Activated T-cell treated with anti-CD3 and anti-CD28 coated beads, Interleukin-2, amount 50 U/mL, for 4 hours (primary cell): ENCODE measurements around the gene RBM4. TPM values are rescaled to one million over a fixed set of nuclear protein-coding genes. Genes with fewer than 3 reads are reported as not detected.
"Not testable (repeated sequence)": the region's sequence is repeated elsewhere in the genome, so short reads cannot be mapped to it uniquely, and the experiment has no call there.

Source experiments
- ATAC-seq, 2 donors: fragments of 200-7000 bp; cut with Tn5 transposase; one replicate each; pipeline ENCODE4 v1.10.0; 2021
- DNase-seq: peaks from one replicate; pipeline ENCODE4 v3.0.0-alpha.2; 2020
- H3K27me3 Mint-ChIP-seq: one replicate; pipeline ENCODE4 v1.8.0; 2021; ENCODE audit warnings: low read depth, mixed read lengths
- H3K36me3 Mint-ChIP-seq: one replicate; pipeline ENCODE4 v1.8.0; 2022; ENCODE audit warnings: mixed read lengths; ENCODE audit not compliant: insufficient read depth
- H3K4me1 Mint-ChIP-seq: one replicate; pipeline ENCODE4 v1.8.0; 2021; ENCODE audit warnings: low read depth, mixed read lengths
- H3K4me3 Mint-ChIP-seq: one replicate; pipeline ENCODE4 v1.8.0; 2021; ENCODE audit warnings: mild to moderate bottlenecking, moderate library complexity, mixed read lengths
- H3K9me3 Mint-ChIP-seq: one replicate; pipeline ENCODE4 v1.8.0; 2021; ENCODE audit warnings: mixed read lengths
- total RNA-seq, 3 donors: library from RNA; stranded (reverse); gene quantifications; one replicate each; pipeline ENCODE4 v1.2.1, GENCODE V29; 2021

RBM4 gene
- total RNA-seq: 100 to 1,000 TPM; 135 to 150 (median 138) TPM

- no peaks in the 10 kb centered on the region for H3K27me3 Mint-ChIP-seq
- H3K4me1 Mint-ChIP-seq: peaks cover 60% of the 10 kb centered on the region
- H3K4me3 Mint-ChIP-seq: peak within 1 kb of the TSS; percentile 97
- ATAC-seq (peak; percentile 93), DNase-seq (peak; percentile 93)
- peaks cover 54% of the 10 kb centered on the region for H3K36me3 Mint-ChIP-seq
- H3K9me3 Mint-ChIP-seq: no peaks in the 10 kb centered on the region
Observed at GRCh38 chr11:66638177-66639065, at the start of gene RBM4. TSS of gene RBM4 (plus strand) at chr11:66638703. CDS start at chr11:66639712, 1,009 bp downstream.

- ATAC-seq, H3K27me3 Mint-ChIP-seq, H3K9me3 Mint-ChIP-seq, H3K4me3 Mint-ChIP-seq, DNase-seq, H3K36me3 Mint-ChIP-seq: not testable (repeated sequence)
- H3K4me1 Mint-ChIP-seq: peaks cover 12% of the 10 kb centered on the region
Observed at GRCh38 chr11:66589315-66589714, 49.2 kb upstream of the RBM4 start.

GRCh38 chr11:66589996-66590675 is 48.4 kb upstream of the RBM4 start:
- Mint-ChIP-seq H3K4me3 (no peak overlapping the region), H3K36me3 (no peaks in the 10 kb centered on the region), H3K9me3 (no peaks in the 10 kb centered on the region), H3K4me1 (peaks cover 20% of the 10 kb centered on the region), H3K27me3 (no peaks in the 10 kb centered on the region)
- ATAC-seq (no peak), DNase-seq (no peak)

- DNase-seq: no peak
- Mint-ChIP-seq H3K4me1 (peaks cover 27% of the 10 kb centered on the region), H3K9me3 (no peaks in the 10 kb centered on the region), H3K27me3 (no peaks in the 10 kb centered on the region), H3K4me3 (no peak overlapping the region), H3K36me3 (no peaks in the 10 kb centered on the region)
- ATAC-seq: no peak
Observed at GRCh38 chr11:66591175-66591574, 47.3 kb upstream of the RBM4 start.

GRCh38 chr11:66592457-66593302 is 45.8 kb upstream of the RBM4 start, which contains the start of the genes CCDC87 and CCS:
TSS of gene CCDC87 (minus strand) at chr11:66593063. CDS start at chr11:66593015, 48 bp downstream.
TSS of gene CCS (plus strand) at chr11:66593185. CDS start at chr11:66593262, 77 bp downstream.
- DNase-seq (peak; percentile 99), ATAC-seq (peak; percentile 99 to 100)
- H3K4me3 Mint-ChIP-seq: peak within 1 kb of the TSS; percentile 99
- H3K4me1 Mint-ChIP-seq: peaks cover 27% of the 10 kb centered on the region
- no peaks in the 10 kb centered on the region for H3K9me3 Mint-ChIP-seq
- H3K36me3 Mint-ChIP-seq: no peaks in the 10 kb centered on the region
- H3K27me3 Mint-ChIP-seq: no peaks in the 10 kb centered on the region

GRCh38 chr11:66593303-66593635 is 45.2 kb upstream of the RBM4 start:
- no peaks in the 10 kb centered on the region for H3K36me3 Mint-ChIP-seq
- ATAC-seq (peak in 1 of 2 donors; percentile 9), DNase-seq (no peak)
- peak overlapping the region; percentile 99 for H3K4me3 Mint-ChIP-seq
- H3K4me1 Mint-ChIP-seq: peaks cover 27% of the 10 kb centered on the region
- no peaks in the 10 kb centered on the region for H3K27me3 Mint-ChIP-seq
- no peaks in the 10 kb centered on the region for H3K9me3 Mint-ChIP-seq

- no peak for ATAC-seq
- H3K9me3 Mint-ChIP-seq: no peaks in the 10 kb centered on the region
- no peak for DNase-seq
Observed at GRCh38 chr11:66593650-66594049, 44.9 kb upstream of the RBM4 start.

GRCh38 chr11:66595245-66595904 is 43.1 kb upstream of the RBM4 start:
- ATAC-seq: no peak
- Mint-ChIP-seq H3K36me3 (peaks cover 6% of the 10 kb centered on the region), H3K27me3 (no peaks in the 10 kb centered on the region), H3K4me3 (peak overlapping the region; percentile 71), H3K9me3 (no peaks in the 10 kb centered on the region), H3K4me1 (peaks cover 27% of the 10 kb centered on the region)
- no peak for DNase-seq

More at GRCh38 chr11:66593650-66594049, 44.9 kb upstream of the RBM4 start:
- Mint-ChIP-seq H3K27me3 (no peaks in the 10 kb centered on the region), H3K4me1 (peaks cover 27% of the 10 kb centered on the region), H3K36me3 (peaks cover 2% of the 10 kb centered on the region), H3K4me3 (peak overlapping the region; percentile 99)

GRCh38 chr11:66598993-66599392 is 39.5 kb upstream of the RBM4 start:
- ATAC-seq (no peak), DNase-seq (no peak)
- Mint-ChIP-seq H3K4me1 (peaks cover 15% of the 10 kb centered on the region), H3K4me3 (no peak overlapping the region), H3K36me3 (peaks cover 15% of the 10 kb centered on the region), H3K9me3 (no peaks in the 10 kb centered on the region), H3K27me3 (no peaks in the 10 kb centered on the region)

GRCh38 chr11:66600219-66600618 is 38.3 kb upstream of the RBM4 start:
- no peak for DNase-seq
- Mint-ChIP-seq H3K4me3 (no peak overlapping the region), H3K27me3 (no peaks in the 10 kb centered on the region), H3K9me3 (no peaks in the 10 kb centered on the region), H3K36me3 (peaks cover 20% of the 10 kb centered on the region), H3K4me1 (peaks cover 6% of the 10 kb centered on the region)
- ATAC-seq: no peak

- no peaks in the 10 kb centered on the region for H3K9me3 Mint-ChIP-seq
Observed at GRCh38 chr11:66600631-66601233, 37.8 kb upstream of the RBM4 start.

GRCh38 chr11:66603072-66603471 is 35.4 kb upstream of the RBM4 start:
- no peak for DNase-seq
- no peaks in the 10 kb centered on the region for H3K4me1 Mint-ChIP-seq
- H3K4me3 Mint-ChIP-seq: no peak overlapping the region
- H3K9me3 Mint-ChIP-seq: no peaks in the 10 kb centered on the region
- H3K36me3 Mint-ChIP-seq: peaks cover 24% of the 10 kb centered on the region
- H3K27me3 Mint-ChIP-seq: no peaks in the 10 kb centered on the region
- ATAC-seq: no peak

More at GRCh38 chr11:66600631-66601233, 37.8 kb upstream of the RBM4 start:
- no peak overlapping the region for H3K4me3 Mint-ChIP-seq
- no peaks in the 10 kb centered on the region for H3K27me3 Mint-ChIP-seq
- ATAC-seq (no peak), DNase-seq (no peak)
- H3K4me1 Mint-ChIP-seq: peaks cover under 1% of the 10 kb centered on the region
- H3K36me3 Mint-ChIP-seq: peaks cover 24% of the 10 kb centered on the region

GRCh38 chr11:66604155-66604554 is 34.3 kb upstream of the RBM4 start:
- Mint-ChIP-seq H3K9me3 (no peaks in the 10 kb centered on the region), H3K27me3 (no peaks in the 10 kb centered on the region), H3K4me1 (no peaks in the 10 kb centered on the region), H3K4me3 (no peak overlapping the region), H3K36me3 (peaks cover 20% of the 10 kb centered on the region)
- DNase-seq: no peak
- ATAC-seq: no peak
